Amniotic epithelial cell (primary cell): ENCODE data around the gene NR2F2.

Experiments used
- DNase-seq: peaks from one replicate; pipeline ENCODE4 v3.0.0-alpha.2; 2010; ENCODE audit warnings: low read depth

Gene NR2F2

GRCh38 chr15:96343113-96344059, 12.9 kb downstream of the NR2F2 start:
- DNase-seq = no peak

- no peak for DNase-seq
Observed at GRCh38 chr15:96344060-96344705, 13.7 kb downstream of the NR2F2 start.

- DNase-seq = no peak
Observed at GRCh38 chr15:96344706-96345559, 14.4 kb downstream of the NR2F2 start.

- DNase-seq = peak; percentile 71
Observed at GRCh38 chr15:96345560-96346399, 15.3 kb downstream of the NR2F2 start.

GRCh38 chr15:96346409-96346970, 16.0 kb downstream of the NR2F2 start:
- DNase-seq = no peak

- no peak for DNase-seq
Observed at GRCh38 chr15:96347181-96348111, 16.9 kb downstream of the NR2F2 start.

GRCh38 chr15:96348112-96349027, 17.9 kb downstream of the NR2F2 start:
- DNase-seq = no peak

GRCh38 chr15:96349034-96349856, 18.7 kb downstream of the NR2F2 start:
- DNase-seq = no peak

GRCh38 chr15:96349857-96350720, 19.6 kb downstream of the NR2F2 start:
- DNase-seq = no peak

GRCh38 chr15:96350934-96351724, 20.6 kb downstream of the NR2F2 start:
- DNase-seq = no peak

- no peak for DNase-seq
Observed at GRCh38 chr15:96351761-96352603, 21.5 kb downstream of the NR2F2 start.

GRCh38 chr15:96352604-96353405, 22.3 kb downstream of the NR2F2 start:
- no peak for DNase-seq

- no peak for DNase-seq
Observed at GRCh38 chr15:96353416-96353929, 23.0 kb downstream of the NR2F2 start.
